Measurements from ENCODE around the gene PTPRT. TPM values are rescaled to one million over a fixed set of nuclear protein-coding genes. Genes with fewer than 3 reads are reported as not detected.

Gene PTPRT
- total RNA-seq, 1 experiment from 2014 or later, result not detected

DNA sequence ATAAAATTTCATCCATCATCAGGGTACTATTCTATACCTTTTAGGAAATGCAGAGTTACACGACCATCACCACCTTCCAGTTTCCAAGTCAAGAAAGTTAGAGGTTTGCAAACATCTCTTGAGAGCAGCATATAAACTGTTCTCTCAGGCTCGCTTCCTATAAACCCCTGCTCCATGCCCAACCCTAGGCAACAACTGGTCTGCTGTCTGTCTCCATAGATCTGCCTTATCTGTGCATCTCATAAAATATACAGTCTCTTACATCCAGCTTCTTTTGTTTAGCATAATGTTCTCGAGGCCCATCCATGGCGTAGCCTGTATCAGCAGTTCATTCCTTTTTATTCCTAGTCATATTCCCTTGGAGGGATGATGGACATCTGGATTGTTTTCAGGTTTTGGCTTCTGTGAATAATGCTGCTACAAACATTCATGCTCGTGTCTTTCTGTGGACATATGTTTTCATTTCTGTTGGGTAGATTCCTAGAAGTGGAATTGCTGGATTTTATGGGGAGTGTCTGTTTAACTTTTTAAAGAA lies 6.1 kb downstream of the PTPRT start:
- Mint-ChIP-seq H3K4me1 (ENCODE audit: low read depth, unreplicated experiment) (peaks cover 8% of the 10 kb centered on the region), H3K4me3 (ENCODE audit: low read depth, unreplicated experiment) (no peak overlapping the region), H3K9me3 (ENCODE audit: low read depth, unreplicated experiment) (no peaks in the 10 kb centered on the region), H3K27me3 (ENCODE audit: unreplicated experiment) (peaks cover 92% of the 10 kb centered on the region), H3K27ac (ENCODE audit: unreplicated experiment) (no peak overlapping the region), H3K36me3 (ENCODE audit: insufficient read depth, unreplicated experiment) (no peaks in the 10 kb centered on the region)
- intact Hi-C loops (cut with micrococcal nuclease; ENCODE audit: unreplicated experiment), result loop anchor here (10.0 kb wide), 2 partner anchors 649 to 1299 kb away; no protein-coding TSS in a partner anchor
- TF ChIP-seq, protein P1, sequence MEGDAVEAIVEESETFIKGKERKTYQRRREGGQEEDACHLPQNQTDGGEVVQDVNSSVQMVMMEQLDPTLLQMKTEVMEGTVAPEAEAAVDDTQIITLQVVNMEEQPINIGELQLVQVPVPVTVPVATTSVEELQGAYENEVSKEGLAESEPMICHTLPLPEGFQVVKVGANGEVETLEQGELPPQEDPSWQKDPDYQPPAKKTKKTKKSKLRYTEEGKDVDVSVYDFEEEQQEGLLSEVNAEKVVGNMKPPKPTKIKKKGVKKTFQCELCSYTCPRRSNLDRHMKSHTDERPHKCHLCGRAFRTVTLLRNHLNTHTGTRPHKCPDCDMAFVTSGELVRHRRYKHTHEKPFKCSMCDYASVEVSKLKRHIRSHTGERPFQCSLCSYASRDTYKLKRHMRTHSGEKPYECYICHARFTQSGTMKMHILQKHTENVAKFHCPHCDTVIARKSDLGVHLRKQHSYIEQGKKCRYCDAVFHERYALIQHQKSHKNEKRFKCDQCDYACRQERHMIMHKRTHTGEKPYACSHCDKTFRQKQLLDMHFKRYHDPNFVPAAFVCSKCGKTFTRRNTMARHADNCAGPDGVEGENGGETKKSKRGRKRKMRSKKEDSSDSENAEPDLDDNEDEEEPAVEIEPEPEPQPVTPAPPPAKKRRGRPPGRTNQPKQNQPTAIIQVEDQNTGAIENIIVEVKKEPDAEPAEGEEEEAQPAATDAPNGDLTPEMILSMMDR (IDR thresholded peaks at IDR 0.05; ENCODE audit: unreplicated experiment), result no peak
- CTCF ChIA-PET, result interaction anchor here (1.2 kb wide), 1 partner anchor 8 kb away, joined by 3 read pairs; no protein-coding TSS in a partner anchor
- no TSS peak for BruUV-seq (replicated peaks)
- DNase-seq, result no peak

DNA sequence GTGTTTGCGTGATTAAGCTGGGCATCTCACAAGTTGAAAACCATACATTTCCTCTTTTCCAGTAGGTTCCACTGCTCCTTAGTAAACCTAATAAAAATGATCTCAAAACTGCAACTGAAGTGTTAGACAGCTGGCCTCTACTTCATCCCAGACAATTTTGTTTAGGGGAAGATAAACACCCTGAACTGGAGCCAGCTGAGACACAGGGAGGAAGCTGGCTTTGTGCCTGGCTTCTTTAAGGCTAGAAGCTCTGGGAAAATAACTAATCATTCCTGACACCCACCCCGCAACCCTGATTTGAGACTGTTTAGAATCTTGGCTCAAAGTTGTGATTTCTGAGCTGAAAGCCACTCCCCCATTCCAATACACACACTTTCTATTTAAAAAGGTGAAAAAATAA lies 11.6 kb downstream of the PTPRT start:
- no TSS peak for BruUV-seq (replicated peaks)
- H3K4me3 Mint-ChIP-seq (ENCODE audit: low read depth, unreplicated experiment), result no peak overlapping the region
- DNase-seq, result no peak
- H3K27me3 Mint-ChIP-seq (ENCODE audit: unreplicated experiment), result peaks cover 81% of the 10 kb centered on the region
- intact Hi-C loops (cut with micrococcal nuclease; ENCODE audit: unreplicated experiment), result no loop called here
- no peaks in the 10 kb centered on the region for H3K4me1 Mint-ChIP-seq (ENCODE audit: low read depth, unreplicated experiment)
- TF ChIP-seq, protein P1 (IDR thresholded peaks at IDR 0.05; ENCODE audit: unreplicated experiment), result no peak
- CTCF ChIA-PET, result interaction anchor here (0.6 kb wide), 1 partner anchor 112 kb away, joined by 3 read pairs; no protein-coding TSS in a partner anchor
- no peak overlapping the region for H3K27ac Mint-ChIP-seq (ENCODE audit: unreplicated experiment)
- no peaks in the 10 kb centered on the region for H3K9me3 Mint-ChIP-seq (ENCODE audit: low read depth, unreplicated experiment)
- H3K36me3 Mint-ChIP-seq (ENCODE audit: insufficient read depth, unreplicated experiment), result no peaks in the 10 kb centered on the region

DNA sequence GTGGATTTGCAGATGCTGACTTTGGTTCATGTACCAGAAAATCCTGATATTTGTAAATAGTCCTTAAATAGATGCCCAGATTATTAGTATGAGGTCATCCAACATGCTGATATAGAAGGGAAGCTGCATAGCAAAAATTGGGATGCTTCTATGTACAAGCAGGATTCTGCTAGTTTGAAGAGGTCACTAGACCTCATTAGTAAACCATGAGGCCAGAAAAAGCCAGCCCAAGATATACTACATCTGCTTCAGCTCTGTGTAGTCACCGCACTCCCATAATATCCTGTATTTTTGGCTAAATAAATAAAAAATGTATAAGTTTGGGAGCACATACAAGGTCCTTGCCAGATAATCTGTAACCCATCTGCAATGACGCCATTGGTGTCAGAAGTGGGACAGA lies 13.0 kb downstream of the PTPRT start:
- H3K27ac Mint-ChIP-seq (ENCODE audit: unreplicated experiment), result no peak overlapping the region
- no peak for DNase-seq
- CTCF ChIA-PET, result interaction anchor here (0.7 kb wide), 1 partner anchor 11 kb away, joined by 3 read pairs; no protein-coding TSS in a partner anchor
- H3K4me1 Mint-ChIP-seq (ENCODE audit: low read depth, unreplicated experiment), result no peaks in the 10 kb centered on the region
- peaks cover 84% of the 10 kb centered on the region for H3K27me3 Mint-ChIP-seq (ENCODE audit: unreplicated experiment)
- TF ChIP-seq, protein P1 (IDR thresholded peaks at IDR 0.05; ENCODE audit: unreplicated experiment), result no peak
- H3K9me3 Mint-ChIP-seq (ENCODE audit: low read depth, unreplicated experiment), result no peaks in the 10 kb centered on the region
- intact Hi-C loops (cut with micrococcal nuclease; ENCODE audit: unreplicated experiment), result no loop called here
- BruUV-seq (replicated peaks), result no TSS peak
- no peak overlapping the region for H3K4me3 Mint-ChIP-seq (ENCODE audit: low read depth, unreplicated experiment)
- no peaks in the 10 kb centered on the region for H3K36me3 Mint-ChIP-seq (ENCODE audit: insufficient read depth, unreplicated experiment)

DNA sequence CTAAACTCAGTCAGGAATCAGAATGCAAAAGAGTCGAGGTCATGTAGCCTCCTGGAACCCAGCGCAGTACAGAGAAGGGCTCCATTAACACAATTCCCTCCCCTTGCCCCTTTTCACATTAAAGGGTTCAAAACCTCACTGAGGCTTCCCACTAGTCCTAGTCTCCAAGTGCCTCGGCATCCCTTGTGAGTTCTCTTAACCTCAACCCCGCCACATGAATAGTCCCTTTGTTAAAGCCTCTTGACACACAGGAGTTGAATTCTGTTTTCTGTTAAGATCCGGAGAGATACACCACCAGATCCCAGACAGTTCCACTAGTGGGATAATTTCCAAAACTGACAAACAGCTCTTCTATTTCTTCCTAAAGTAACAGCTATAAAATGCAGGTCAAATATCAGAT lies 17.8 kb downstream of the PTPRT start:
- Mint-ChIP-seq H3K4me3 (ENCODE audit: low read depth, unreplicated experiment) (no peak overlapping the region), H3K27ac (ENCODE audit: unreplicated experiment) (no peak overlapping the region), H3K36me3 (ENCODE audit: insufficient read depth, unreplicated experiment) (no peaks in the 10 kb centered on the region), H3K9me3 (ENCODE audit: low read depth, unreplicated experiment) (no peaks in the 10 kb centered on the region), H3K4me1 (ENCODE audit: low read depth, unreplicated experiment) (peaks cover 8% of the 10 kb centered on the region), H3K27me3 (ENCODE audit: unreplicated experiment) (peaks cover 68% of the 10 kb centered on the region)
- DNase-seq, result no peak
- CTCF ChIA-PET, result no interaction called here
- intact Hi-C loops (cut with micrococcal nuclease; ENCODE audit: unreplicated experiment), result no loop called here
- TF ChIP-seq, protein P1 (IDR thresholded peaks at IDR 0.05; ENCODE audit: unreplicated experiment), result no peak
- BruUV-seq (replicated peaks), result no TSS peak
